GM18868 (cell line): ENCODE measurements around the gene SPPL2B.
"Not testable (repeated sequence)": the region's sequence is repeated elsewhere in the genome, so short reads cannot be mapped to it uniquely, and the experiment has no call there.

Experiments
- ATAC-seq: cut with Tn5 transposase; IDR thresholded peaks from one replicate; pipeline ENCODE4 v1.9.1; 2021; ENCODE audit warnings: mild to moderate bottlenecking, moderate library complexity; ENCODE audit not compliant: unreplicated experiment

Gene SPPL2B, protein sequence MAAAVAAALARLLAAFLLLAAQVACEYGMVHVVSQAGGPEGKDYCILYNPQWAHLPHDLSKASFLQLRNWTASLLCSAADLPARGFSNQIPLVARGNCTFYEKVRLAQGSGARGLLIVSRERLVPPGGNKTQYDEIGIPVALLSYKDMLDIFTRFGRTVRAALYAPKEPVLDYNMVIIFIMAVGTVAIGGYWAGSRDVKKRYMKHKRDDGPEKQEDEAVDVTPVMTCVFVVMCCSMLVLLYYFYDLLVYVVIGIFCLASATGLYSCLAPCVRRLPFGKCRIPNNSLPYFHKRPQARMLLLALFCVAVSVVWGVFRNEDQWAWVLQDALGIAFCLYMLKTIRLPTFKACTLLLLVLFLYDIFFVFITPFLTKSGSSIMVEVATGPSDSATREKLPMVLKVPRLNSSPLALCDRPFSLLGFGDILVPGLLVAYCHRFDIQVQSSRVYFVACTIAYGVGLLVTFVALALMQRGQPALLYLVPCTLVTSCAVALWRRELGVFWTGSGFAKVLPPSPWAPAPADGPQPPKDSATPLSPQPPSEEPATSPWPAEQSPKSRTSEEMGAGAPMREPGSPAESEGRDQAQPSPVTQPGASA

DNA sequence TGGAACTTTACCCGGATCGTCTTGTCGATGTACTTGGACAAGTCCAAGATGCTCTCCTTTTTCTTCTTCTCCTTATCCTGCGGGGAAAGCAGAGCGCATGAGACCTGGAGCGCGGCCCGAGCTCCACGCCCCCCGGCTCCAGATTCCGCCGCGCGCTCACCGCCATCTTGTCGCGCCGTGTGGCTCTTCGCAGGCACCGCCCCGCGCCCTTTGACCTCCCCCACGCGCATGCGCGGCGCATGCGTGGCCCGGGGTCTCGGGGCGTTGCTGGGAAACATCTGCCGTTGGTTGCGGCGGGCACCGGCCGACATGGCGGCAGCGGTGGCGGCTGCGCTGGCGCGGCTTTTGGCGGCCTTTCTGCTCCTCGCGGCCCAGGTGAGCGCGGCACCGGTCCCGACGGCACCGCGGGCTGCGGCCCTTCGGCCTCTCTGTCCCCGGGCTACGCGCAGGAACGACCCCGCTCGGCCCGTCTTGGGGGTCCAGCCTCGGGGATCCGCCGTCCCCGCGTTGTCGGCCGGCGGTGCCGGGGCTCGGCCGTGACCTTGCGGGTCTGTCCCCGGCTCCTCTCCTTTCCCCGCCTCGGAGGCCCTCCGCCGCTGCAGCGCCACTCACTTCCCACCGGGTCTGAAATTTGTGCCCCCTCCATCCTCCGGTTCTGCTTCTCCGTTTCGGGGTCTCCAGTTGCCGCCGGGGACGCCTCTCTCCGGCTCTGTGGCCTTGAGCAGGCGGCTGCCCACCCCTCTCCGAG lies at the start of gene SPPL2B, which contains the start of gene LSM7:
Gene SPPL2B (plus strand): TSS at position 284 of the 748 bp plus-strand sequence. CDS start 26 bp downstream, at position 310.
Gene LSM7 (minus strand): TSS at position 186 of the 748 bp plus-strand sequence. CDS start 20 bp downstream, at position 166.
- peak; percentile 65 for ATAC-seq

DNA sequence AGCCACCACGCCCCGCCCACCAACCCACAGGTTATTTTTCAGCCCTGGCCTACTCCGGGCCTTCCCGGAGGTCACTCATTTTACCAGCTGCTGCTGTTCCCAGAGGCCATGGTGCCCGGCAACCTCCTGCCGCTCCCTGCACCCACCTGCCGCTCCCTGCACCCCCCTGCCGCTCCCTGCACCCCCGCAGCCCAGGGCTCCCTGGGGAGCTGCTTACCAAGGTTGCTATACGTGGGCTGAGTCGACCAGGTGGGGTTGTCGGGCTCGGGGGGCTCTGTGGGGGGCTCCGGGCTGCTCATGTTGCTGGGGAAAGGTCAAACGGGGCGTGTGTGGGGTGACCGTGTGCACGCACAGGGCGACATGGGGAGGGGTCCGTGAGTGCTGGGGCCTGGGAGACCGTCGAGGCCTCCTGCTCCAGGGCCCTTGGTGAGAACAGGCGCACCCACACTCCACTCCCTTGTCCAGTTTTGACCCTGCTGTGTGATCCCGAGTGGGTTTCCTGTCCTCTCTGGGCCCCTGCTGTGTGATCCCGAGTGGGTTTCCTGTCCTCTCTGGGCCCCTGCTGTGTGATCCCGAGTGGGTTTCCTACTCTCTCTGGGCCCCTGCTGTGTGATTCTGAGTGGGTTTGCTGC lies 47.7 kb upstream of the SPPL2B start:
- no peak for ATAC-seq

DNA sequence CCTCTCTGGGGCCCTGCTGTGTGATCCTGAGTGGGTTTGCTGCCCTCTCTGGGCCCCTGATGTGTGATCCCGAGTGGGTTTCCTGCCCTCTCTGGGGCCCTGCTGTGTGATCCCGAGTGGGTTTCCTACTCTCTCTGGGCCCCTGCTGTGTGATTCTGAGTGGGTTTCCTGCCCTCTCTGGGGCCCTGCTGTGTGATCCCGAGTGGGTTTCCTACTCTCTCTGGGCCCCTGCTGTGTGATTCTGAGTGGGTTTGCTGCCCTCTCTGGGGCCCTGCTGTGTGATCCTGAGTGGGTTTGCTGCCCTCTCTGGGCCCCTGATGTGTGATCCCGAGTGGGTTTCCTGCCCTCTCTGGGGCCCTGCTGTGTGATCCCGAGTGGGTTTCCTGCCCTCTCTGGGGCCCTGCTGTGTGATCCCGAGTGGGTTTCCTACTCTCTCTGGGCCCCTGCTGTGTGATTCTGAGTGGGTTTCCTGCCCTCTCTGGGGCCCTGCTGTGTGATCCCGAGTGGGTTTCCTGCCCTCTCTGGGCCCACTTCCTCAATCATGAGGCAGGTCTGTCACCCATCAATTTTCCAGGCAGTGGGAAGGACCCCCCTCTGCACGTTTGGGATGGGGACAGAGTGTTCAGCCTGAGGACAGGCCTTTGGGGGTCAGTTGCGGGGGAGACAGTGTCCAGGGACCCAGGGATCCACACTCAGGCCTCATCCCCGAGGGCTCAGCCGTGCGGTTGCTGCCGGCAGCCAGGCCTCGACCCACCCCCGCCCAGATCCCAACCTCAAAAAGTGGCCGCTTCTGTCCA lies 47.0 kb upstream of the SPPL2B start:
- ATAC-seq, result not testable (repeated sequence)

DNA sequence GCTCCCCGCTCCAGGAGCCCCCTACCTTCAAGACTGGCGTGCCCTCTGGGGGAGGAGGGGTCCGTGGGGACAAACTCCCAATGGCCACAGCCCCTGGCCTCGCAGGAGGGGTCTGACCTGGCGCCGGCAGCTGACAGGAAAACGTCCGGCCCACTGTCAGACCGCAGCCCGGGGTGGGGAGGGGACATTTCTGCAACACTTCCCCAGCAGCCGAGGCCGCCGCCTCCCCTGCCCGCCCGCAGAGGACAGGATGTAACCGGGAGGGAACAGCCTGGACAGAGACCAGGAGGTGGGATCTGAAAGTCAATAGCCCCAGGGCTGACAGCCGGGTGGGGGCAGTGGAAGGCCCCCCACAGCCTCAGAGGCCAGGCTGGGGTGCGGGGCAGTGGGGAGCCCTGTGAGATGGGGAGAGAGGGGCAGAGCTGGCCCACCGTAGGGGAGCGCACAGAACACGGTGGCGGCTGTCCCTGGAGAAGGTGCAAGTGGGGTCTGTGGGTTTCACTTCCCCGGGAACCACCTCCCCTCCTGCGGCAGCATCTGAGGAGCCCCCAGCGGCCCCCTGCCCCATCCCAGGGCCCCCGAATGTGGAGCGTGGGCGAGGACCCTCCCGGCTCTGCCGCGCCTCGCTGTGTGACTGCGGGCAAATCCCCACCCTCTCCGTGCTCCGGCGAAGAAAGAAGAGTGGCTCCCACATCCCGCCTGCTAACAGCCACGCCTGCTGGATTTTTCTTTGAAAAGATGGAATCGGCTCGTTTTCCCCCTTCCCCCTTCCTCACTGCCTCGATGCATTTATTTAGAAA lies 46.2 kb upstream of the SPPL2B start, which contains the start of gene PEAK3:
Gene PEAK3 (minus strand): TSS at position 114 of the 800 bp plus-strand sequence. CDS start 1,244 bp downstream, outside the sequence.
- no peak for ATAC-seq

DNA sequence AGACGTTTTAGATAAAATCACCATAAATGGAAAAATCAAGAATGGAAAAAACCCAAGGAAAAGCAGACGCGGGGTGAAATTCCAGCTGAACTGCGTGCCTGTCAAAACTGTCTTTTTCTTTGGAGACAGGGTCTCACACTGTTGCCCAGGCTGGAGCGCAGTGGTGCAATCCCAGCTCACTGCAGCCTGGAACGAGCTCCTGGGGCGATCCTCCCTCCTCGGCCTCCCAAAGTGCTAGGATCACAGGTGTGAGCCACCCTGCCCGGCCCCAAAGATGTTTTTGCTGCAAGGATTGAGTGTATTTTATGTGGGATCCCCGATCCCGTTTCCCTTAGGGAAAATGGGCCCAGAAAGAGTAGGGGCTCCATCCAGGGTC lies 45.6 kb upstream of the SPPL2B start:
- ATAC-seq, result no peak

DNA sequence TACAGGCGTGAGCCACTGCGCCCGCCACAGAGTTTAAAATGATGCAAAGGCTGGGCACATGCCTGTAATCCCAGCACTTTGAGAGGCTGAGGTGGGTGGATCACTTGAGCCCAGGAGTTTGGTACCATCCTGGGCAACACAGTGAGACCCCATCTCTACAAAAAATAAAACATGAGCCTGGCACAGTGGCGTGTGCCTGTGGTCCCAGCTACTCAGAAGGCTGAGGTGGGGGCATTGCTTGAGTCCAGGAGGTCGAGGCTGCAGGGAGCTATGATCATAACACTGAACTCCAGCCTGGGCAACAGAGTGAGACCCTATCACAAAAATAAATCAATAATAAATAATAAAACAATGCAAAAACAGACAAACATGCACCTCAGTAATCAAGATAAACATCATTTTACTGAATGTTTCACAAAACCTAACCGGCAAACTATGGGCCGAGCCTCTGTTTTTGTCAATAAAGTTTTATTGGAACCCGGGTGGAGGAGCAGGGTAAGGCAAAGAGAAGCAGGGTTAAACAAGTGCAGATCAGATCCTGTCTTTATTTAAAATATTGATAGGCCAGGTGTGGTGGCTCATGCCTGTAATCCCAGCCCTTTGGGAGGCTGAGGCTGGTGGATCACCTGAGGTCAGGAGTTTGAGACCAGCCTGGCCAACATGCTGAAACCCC lies 44.5 kb upstream of the SPPL2B start:
- no peak for ATAC-seq

DNA sequence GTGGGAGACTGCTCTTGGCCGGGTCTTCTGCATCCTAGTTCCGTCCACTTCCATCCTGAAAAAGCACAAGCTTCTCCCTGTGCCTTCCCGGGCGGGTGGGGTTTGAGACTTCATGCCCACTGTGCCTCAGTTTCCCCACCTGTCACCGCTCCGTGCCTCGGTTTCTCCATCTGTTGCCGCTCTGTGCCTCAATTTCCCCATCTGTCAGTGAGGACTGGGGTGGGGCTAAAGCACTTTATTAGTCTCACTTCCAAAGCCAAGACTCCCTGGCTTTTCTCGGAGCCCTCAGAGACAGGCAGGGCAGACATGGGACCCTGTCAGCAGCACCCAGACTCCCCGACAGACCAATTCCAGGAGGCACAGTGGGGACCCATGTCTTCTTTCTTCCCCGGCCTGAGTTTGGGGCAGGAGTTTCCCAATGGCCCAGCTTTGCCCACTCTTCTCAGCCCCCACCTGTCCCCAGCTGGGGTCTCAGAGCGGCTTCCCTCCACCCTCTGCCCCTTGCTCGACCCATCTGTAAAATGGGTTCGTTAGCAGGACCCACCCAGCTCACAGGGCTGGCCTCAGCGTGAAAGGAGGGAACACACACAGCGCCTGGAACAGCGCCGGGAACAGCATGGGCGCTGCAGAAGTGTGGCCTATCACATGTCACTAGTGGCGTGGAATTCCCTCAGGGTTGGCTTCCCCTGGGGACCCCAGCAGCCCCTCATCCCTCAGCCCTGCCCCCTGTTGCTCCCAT lies 41.9 kb upstream of the SPPL2B start:
- no peak for ATAC-seq

DNA sequence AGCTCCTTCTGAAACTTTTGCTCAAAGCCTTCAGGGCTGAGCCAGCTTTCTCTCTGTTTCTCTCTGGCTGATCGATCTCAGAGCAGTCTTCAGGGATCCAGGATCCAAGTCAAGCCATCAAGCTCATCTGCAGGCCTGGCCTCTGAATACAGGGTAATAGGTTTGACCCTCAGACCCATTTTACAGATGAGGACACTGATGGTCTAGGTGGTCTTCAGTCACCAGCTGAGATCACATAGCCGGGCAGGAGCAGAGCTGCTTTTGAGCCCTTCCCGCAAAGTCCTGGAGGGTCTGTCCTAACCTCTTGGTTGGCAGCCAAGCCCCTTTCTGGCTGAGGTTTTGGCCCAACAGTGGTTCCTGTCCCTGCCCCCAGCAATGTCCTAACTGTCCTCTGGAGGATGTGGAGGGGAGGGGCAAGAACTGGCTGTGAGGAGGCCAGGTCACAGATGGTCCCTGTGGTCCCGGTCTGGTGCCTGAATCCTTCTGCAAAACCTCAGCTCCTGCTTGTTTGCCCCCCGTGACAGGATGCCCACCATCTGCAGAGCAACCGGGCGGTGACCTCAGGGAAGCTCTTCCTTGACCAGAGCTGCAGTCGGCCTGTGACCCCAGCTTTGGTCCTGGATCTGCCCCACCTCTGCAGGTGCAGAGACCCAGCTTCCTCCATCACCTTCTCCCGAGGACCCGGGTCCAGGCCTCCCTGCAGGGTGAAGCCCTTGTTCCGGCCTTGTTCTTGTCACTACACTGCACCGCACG lies 40.7 kb upstream of the SPPL2B start:
- no peak for ATAC-seq

DNA sequence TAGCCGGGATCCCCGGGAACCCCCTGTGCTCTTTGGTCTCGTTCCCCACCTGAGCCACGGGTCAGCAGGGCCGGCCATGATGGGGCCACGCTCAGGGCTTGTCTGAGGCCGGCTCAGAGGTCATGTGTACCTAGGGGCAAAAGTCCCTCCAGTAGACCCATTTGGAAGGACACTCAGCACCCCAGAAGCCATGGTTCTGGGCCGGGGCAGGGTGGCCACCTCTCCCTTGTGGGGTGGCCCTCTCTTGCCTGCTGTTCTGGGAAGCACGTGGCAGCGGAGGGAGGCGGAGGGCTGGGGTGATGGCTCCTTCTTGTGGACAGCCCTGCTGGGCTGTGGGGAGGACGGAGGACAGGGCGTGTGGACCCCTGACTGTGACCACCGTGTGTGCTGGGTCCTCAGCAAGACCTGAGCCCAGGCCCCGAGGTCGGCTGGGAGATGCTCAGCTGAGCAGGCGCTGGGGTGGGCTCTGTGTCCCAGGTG lies 40.1 kb upstream of the SPPL2B start:
- no peak for ATAC-seq

DNA sequence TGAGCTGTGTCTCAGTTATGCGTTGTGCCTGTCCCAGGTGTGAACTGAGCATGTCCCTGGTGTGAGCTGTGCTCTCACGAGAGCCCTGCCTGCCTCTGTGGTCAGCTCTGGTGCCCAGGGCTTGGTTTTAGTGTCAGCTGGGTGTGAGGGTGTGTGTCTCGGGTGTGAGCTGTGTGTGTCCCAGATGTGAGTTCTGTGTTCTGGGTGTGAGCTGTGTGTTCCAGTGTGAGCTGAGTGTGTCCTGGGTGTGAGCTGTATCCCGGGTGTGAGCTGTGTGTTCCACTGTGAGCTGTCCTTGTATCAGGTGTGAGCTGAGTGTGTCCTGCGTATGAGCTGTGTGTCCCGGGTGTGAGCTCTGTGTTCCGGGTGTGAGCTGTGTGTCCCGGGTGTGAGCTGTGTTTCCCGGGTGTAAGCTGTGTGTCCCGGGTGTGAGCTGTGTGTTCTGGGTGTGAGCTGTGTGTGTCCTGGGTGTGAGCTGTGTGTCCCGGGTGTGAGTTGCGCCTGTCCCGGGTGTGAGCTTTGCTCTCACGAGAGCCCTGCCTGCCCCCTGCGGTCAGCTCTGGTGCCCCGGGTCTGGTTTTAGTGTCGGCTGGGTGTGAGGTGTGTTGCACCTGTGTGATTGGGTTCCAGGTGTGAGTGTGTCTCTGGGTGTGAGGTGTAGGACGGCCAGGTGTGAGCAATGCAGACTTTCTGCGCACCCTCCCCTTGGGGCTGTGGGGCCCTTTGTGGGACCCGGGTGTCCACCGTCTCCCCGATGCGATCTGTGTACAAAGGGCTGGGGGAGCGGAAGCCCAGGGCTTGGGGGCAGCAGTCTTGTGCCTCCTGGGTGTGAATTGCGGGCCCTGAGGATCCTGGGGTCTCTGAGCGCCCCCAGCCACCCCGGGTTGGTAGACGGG lies 39.4 kb upstream of the SPPL2B start:
- no peak for ATAC-seq

DNA sequence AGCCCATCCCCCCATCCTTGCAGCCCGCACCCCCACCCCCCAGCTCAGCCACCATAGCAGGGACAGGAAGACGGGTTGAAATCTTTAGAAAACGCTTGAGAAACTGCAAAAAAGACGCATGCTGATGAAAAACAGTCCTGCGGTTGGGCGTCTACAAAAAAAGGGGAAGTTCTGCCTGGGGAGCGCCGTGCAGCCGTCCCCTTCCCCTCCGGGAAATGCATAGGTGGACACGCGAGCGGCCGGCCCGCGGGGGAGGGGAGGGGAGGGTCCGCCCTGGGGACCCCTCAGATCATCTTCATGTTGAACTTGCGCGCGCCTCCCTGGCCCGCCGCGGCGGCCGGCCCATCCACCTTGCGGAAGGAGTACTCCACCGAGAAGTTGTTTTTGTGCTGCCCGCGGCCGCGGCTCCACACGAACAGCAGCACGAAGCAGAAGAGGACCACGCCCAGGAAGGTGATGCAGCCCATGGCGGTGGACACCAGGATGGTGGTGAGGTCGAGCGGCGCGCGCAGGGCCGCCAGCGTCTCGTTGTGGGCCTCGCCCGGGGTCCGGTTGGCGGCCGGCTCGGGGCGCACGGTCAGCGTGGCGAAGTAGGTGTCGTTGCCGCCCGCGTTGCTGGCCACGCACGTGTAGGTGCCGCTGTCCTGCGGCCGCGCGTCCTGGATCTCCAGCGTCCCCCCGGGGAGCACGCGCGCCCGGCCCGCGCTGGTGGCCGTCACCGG lies 38.6 kb upstream of the SPPL2B start:
- ATAC-seq, result no peak

DNA sequence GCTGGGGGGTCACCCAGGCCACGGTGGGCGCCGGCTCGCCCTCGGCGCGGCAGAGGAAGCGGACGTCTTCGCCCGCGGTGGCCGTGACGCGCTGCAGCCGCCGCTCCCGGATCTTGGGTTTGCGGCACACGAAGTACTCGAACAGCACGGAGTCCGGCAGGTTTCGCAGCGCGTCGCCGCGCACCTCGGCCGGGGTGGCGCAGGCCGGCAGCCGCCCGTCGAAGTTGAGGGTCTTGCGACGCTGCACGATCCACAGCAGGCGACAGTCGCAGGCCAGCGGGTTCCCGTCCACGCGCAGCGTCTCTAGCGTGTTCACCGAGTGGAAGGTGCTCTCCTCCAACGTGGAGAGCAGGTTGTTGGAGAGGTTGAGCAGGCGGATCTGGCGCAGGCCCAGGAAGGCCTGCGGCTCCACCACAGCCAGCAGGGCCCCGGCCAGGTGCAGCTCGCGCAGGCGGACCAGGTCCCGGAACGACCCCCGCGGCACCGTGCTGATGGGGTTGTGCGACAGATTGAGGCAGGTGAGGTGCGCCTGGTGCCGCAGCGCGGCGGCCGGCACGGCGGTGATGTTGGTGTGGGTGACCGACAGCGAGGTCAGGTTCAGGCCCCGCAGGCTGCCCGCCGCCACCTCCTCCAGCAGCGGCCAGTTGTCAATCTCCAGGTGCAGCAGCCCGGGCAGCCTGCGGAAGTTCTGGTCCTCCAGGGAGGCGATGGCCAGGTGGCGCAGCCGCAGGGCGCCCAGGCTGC lies 37.9 kb upstream of the SPPL2B start:
- no peak for ATAC-seq

DNA sequence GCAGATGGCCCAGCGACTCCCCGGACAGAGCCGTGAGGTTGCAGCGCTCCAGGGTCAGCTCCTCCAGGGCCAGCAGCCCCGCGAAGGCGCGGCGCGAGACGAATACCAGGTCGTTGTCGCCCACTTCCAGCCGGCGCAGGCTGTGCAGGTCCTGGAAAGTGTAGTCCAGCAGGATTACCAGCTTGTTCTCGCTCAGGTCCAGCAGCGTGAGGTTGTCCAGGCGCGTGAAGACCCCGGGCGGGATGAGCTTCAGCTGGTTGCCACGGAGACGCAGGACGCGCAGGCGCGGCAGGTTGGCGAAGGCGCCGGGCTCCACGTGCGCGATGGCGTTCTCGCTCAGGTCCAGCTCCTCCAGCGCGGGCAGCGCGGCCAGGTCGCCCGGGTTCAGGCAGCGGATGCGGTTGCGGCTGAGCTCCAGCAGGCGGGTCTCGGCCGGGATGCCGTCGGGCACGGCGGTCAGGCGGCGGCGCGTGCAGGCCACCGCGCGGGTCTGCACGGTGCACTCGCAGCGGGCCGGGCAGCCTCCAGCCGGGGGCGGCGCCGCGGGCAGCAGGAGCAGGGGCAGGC lies 37.2 kb upstream of the SPPL2B start:
- ATAC-seq, result no peak

DNA sequence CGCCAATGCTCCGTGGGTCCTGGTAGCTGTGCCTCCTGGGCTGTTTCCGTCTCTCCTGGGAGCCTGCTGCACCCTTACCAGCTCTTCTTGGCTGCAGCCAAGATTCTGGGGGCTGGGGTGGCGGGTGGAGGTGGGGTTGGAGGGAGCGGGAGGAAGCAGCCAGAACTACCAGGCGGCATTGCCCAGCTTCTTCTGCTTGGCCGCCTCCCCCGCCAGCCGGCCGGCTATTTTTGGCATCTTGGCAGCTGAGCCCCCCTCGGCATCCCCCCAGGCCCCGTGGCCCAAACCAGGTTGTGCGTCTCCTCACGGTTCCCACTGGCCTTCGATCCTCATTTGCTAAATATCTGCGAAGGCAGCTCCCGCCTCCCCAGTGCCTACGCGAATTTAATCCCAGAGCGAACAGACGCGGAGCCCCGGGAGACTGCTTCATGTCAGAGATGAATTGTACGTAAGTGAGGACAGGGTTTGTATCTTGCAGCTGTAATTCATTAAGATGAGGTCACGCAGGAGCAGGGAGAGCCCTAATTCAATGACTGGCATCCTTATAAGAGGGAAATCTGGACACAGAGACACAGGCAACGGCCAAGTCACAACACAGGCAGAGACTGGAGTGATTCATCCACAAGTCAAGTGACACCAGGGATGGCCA lies 33.7 kb upstream of the SPPL2B start:
- no peak for ATAC-seq
